GM19351 (cell line): Measurements from ENCODE around the gene DAB2IP.
A peak's percentile ranks its signal among the peaks of the same experiment; 100 is the strongest.

Experiments used
- ATAC-seq: cut with Tn5 transposase; IDR thresholded peaks from one replicate; pipeline ENCODE4 v1.9.1; 2021; ENCODE audit warnings: mild to moderate bottlenecking, moderate library complexity; ENCODE audit not compliant: unreplicated experiment

Gene DAB2IP

GRCh38 chr9:121700165-121700831 is 48.9 kb downstream of the DAB2IP start:
- no peak for ATAC-seq

GRCh38 chr9:121700832-121701419 is 49.5 kb downstream of the DAB2IP start:
- ATAC-seq = no peak

- ATAC-seq = no peak
Measured at GRCh38 chr9:121701736-121702261, 50.4 kb downstream of the DAB2IP start.

GRCh38 chr9:121703014-121703734 is 51.7 kb downstream of the DAB2IP start:
- ATAC-seq = no peak

- ATAC-seq = no peak
Measured at GRCh38 chr9:121704281-121704680, 52.8 kb downstream of the DAB2IP start.

GRCh38 chr9:121706149-121706750 is 54.8 kb downstream of the DAB2IP start:
- no peak for ATAC-seq

GRCh38 chr9:121707477-121708424 is 56.3 kb downstream of the DAB2IP start:
- ATAC-seq = peak; percentile 97

- no peak for ATAC-seq
Measured at GRCh38 chr9:121708768-121709488, 57.5 kb downstream of the DAB2IP start.

GRCh38 chr9:121709798-121710197 is 58.4 kb downstream of the DAB2IP start:
- ATAC-seq = no peak

- ATAC-seq = no peak
Measured at GRCh38 chr9:121711281-121711680, 59.8 kb downstream of the DAB2IP start.

- ATAC-seq = no peak
Measured at GRCh38 chr9:121711797-121712196, 60.4 kb downstream of the DAB2IP start.

- ATAC-seq = no peak
Measured at GRCh38 chr9:121713400-121714070, 62.1 kb downstream of the DAB2IP start.

- ATAC-seq = no peak
Measured at GRCh38 chr9:121714075-121714705, 62.8 kb downstream of the DAB2IP start.

GRCh38 chr9:121714873-121715272 is 63.4 kb downstream of the DAB2IP start:
- ATAC-seq = no peak

GRCh38 chr9:121717141-121717991 is 65.9 kb downstream of the DAB2IP start:
- ATAC-seq = no peak

- ATAC-seq = no peak
Measured at GRCh38 chr9:121718084-121718483, 66.7 kb downstream of the DAB2IP start.

GRCh38 chr9:121718501-121718900 is 67.1 kb downstream of the DAB2IP start:
- no peak for ATAC-seq
